Mucosa of rectum (tissue), 2 donors: ENCODE results near the gene STAG1.
A peak's percentile ranks its signal among the peaks of the same experiment; 100 is the strongest.
"Not testable (repeated sequence)": the region's sequence is repeated elsewhere in the genome, so short reads cannot be mapped to it uniquely, and the experiment has no call there.

Source experiments
- H3K27ac ChIP-seq, 2 donors: one replicate each; pipeline ENCODE4 v1.7.0; 2013; ENCODE audit warnings: inconsistent platforms in 2 of 2, low read depth in 2 of 2, low read length in 2 of 2
- H3K27me3 ChIP-seq, 2 donors: one replicate each; pipeline ENCODE4 v1.7.0; 2013; ENCODE audit warnings: low read length in 2 of 2; ENCODE audit not compliant: control insufficient read depth in 2 of 2, insufficient read depth in 2 of 2
- H3K36me3 ChIP-seq, 2 donors: one replicate each; pipeline ENCODE4 v1.7.0; 2013; ENCODE audit warnings: low read length in 2 of 2; ENCODE audit not compliant: control insufficient read depth in 2 of 2, insufficient read depth in 2 of 2
- H3K4me1 ChIP-seq, 2 donors: one replicate each; pipeline ENCODE4 v1.7.0; 2013; ENCODE audit warnings: low read length in 2 of 2, mild to moderate bottlenecking in 1 of 2; ENCODE audit not compliant: control insufficient read depth in 2 of 2, insufficient read depth in 2 of 2
- H3K4me3 ChIP-seq, 2 donors: one replicate each; pipeline ENCODE4 v1.7.0; 2013; ENCODE audit warnings: low read length in 2 of 2
- H3K9ac ChIP-seq, 2 donors: one replicate each; pipeline ENCODE4 v1.7.0; 2013; ENCODE audit warnings: low read length in 2 of 2, low read depth in 1 of 2, mild to moderate bottlenecking in 1 of 2
- H3K9me3 ChIP-seq, 2 donors: one replicate each; pipeline ENCODE4 v1.7.0; 2013; ENCODE audit warnings: low read length in 2 of 2; ENCODE audit not compliant: control insufficient read depth in 2 of 2
- donor health status: healthy.
- donor health status: Normal muscosa, but diverticular disease.

The STAG1 gene

DNA sequence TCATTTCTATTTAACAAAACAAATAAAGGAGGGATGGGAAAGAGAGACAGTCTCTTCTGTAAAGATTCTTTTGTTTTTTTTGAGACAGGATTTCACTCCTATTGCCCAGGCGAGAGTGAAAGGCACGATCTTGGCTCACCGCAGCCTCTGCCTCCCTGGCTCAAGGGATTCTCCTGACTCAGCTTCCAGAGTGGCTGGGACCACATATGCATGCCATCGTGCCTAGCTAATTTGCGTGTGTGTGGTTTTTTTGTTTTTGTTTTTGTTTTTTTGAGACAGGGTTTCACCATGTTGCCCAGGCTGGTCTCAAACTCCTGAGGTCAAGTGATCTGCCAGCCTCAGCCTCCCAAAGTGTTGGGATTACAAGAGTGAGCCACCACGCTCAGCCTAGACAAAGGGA is 23.3 kb downstream of the STAG1 start:
- H3K27ac ChIP-seq, result no peak overlapping the region
- peak overlapping the region in 1 of 2 donors; percentile 26 for H3K4me3 ChIP-seq
- H3K27me3 ChIP-seq, result no peaks in the 10 kb centered on the region
- H3K4me1 ChIP-seq, result peaks cover 14 to 20% of the 10 kb centered on the region in 2 donors
- H3K9me3 ChIP-seq, result no peaks in the 10 kb centered on the region
- H3K36me3 ChIP-seq, result no peaks in the 10 kb centered on the region
- no peak overlapping the region for H3K9ac ChIP-seq

DNA sequence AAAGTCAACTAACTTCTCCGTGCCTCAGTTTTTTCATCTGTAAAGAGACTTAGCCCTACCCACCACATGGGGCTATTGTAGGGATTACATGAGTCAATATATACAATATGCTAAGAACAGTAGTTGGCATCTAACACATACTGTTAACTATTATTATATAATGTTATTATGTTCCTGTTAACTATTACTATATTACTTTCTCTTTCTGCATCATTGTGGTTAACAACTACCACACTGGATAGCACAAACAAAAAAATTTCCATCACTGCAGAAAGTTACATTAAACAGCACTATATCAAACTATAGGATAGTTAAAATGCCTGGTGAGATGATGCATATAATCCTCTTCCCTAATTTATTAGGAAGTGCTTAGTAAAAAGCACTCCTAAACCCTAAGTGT is 23.7 kb downstream of the STAG1 start:
- Histone ChIP-seq H3K27me3 (no peaks in the 10 kb centered on the region), H3K9me3 (no peaks in the 10 kb centered on the region), H3K9ac (no peak overlapping the region), H3K36me3 (no peaks in the 10 kb centered on the region), H3K4me3 (no peak overlapping the region), H3K27ac (no peak overlapping the region), H3K4me1 (peaks cover 14 to 20% of the 10 kb centered on the region in 2 donors)

DNA sequence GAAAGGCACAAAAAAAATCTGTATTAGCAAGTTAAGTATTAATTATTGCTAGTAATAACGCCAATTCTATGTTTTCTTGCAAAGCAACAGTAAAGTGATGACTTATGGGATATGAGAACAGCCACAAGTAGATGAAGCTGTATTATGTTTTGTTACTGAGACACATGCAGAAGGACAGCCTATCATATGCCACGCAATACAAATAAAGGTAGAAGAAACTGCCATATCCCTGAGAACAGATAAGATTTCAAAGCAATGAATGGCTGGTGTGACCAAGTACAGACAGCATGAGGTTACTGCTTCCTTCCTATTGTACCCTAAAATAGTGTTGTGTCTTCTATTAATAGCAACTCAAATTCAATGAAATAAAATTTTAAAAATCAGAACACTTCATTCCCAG is 26.7 kb downstream of the STAG1 start:
- Histone ChIP-seq H3K4me1 (peaks cover 3 to 8% of the 10 kb centered on the region in 2 donors), H3K9me3 (no peaks in the 10 kb centered on the region), H3K27me3 (no peaks in the 10 kb centered on the region), H3K4me3 (no peak overlapping the region), H3K9ac (no peak overlapping the region), H3K36me3 (no peaks in the 10 kb centered on the region), H3K27ac (no peak overlapping the region)

DNA sequence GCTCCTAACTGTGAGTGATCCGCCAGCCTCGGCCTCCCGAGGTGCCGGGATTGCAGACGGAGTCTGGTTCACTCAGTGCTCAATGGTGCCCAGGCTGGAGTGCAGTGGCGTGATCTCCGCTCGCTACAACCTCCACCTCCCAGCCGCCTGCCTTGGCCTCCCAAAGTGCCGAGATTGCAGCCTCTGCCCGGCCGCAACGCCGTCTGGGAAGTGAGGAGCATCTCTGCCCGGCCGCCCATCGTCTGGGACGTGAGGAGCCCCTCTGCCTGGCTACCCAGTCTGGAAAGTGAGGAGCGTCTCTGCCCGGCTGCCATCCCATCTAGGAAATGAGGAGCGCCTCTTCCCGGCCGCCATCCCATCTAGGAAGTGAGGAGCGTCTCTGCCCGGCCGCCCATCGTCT is 29.3 kb downstream of the STAG1 start:
- not testable (repeated sequence) for H3K27ac ChIP-seq, H3K27me3 ChIP-seq, H3K4me1 ChIP-seq, H3K36me3 ChIP-seq, H3K4me3 ChIP-seq, H3K9me3 ChIP-seq, H3K9ac ChIP-seq

DNA sequence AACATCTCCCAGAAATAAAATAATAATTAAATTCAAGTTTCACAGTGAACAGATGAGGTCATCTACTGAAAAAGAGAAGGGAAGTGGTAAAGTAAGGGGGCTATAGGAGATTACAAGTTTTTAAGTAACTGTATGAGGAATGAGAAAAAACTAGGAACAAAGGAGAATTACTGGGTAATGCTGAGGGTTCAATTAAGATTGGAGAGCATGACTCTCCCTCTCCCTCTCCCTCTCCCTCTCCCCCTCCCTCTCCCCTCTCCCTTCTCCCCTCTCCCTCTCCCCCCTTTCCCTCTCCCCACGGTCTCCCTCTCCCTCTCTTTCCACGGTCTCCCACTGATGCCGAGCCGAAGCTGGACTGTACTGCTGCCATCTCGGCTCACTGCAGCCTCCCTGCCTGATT is 29.8 kb downstream of the STAG1 start:
- H3K27me3 ChIP-seq, H3K4me1 ChIP-seq, H3K9ac ChIP-seq, H3K27ac ChIP-seq, H3K9me3 ChIP-seq, H3K36me3 ChIP-seq, H3K4me3 ChIP-seq: not testable (repeated sequence)

DNA sequence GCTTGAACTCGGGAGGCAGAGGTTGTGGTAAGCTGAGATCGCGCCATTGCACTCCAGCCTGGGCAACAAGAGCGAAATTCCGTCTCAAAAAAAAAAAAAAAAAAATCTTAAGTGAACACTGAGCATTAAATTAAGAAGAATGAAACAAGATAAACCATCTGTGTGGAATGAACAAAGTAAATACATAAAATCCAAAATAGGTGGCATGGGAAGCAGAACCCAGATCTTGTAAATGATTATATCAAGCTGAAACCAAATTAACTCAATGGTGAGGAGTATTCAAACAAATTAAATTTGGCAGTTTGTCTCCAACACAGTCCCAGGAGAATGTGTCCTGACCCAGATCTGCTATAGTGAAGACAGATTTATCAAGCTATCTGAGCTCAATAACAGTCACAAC is 32.1 kb downstream of the STAG1 start:
- H3K4me3 ChIP-seq, result no peak overlapping the region
- H3K4me1 ChIP-seq, result no peaks in the 10 kb centered on the region
- no peak overlapping the region for H3K27ac ChIP-seq

DNA sequence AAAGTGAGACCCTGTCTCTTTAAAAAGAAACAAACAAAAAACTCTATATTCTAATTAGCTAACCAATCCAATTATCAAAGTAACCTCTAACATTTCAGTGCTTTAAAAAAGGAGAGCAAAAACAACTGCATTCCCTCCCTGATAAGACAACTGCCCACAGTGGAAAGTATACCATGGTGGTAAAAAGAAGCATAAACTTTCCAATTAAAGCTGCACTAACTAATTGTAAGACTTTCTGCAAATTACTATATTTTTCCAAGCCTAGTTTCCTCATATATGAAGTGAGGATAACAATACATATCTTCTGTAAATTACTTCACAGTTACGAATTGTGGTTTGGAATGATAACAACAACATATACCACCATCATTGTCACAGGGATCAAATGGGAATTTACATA is 35.5 kb downstream of the STAG1 start:
- H3K4me1 ChIP-seq, result no peaks in the 10 kb centered on the region
- no peak overlapping the region for H3K27ac ChIP-seq
- no peaks in the 10 kb centered on the region for H3K9me3 ChIP-seq
- no peak overlapping the region for H3K4me3 ChIP-seq
- no peaks in the 10 kb centered on the region for H3K36me3 ChIP-seq
- no peak overlapping the region for H3K9ac ChIP-seq
- no peaks in the 10 kb centered on the region for H3K27me3 ChIP-seq

More for the DNA sequence above, 32.1 kb downstream of the STAG1 start:
- Histone ChIP-seq H3K9me3 (no peaks in the 10 kb centered on the region), H3K36me3 (no peaks in the 10 kb centered on the region), H3K27me3 (no peaks in the 10 kb centered on the region), H3K9ac (no peak overlapping the region)

DNA sequence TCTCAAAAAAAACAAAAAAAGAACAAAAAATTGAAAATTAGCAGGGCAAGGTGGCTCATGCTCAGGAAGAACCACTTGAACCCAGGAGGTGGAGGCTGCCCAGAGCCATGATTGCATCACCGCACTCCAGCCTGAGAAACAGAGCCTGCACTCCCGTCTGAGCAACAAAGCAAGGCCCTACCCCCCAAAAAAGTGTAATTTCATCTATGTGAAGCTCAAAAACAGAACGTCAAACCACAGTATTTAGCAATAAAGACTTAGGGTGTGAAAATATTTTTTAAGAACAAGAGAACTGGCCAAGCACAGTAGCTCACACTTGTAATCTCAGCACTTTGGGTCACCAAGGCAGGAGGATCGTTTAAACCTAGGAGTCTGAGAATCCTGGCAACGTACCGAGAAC is 38.2 kb downstream of the STAG1 start:
- Histone ChIP-seq H3K9ac (no peak overlapping the region), H3K27me3 (no peaks in the 10 kb centered on the region), H3K9me3 (no peaks in the 10 kb centered on the region), H3K4me3 (no peak overlapping the region), H3K27ac (no peak overlapping the region), H3K36me3 (no peaks in the 10 kb centered on the region), H3K4me1 (no peaks in the 10 kb centered on the region)

DNA sequence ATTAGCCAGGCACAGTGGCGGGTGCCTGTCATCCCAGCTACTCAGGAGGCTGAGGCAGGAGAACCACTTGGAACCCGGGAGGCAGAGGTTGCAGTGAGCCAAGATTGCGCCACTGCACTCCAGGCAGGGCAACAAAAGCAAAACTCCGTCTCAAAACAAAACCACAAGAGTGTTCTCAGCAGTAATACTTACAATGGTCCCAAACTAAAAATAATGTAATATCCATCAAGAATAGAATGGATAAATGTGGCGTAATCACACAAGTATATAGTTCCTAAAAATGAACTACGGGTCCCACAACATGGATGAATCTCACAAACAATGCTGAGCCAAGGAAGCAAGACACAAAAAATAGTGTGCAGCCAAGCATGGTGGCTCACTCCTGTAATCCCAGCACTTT is 39.2 kb downstream of the STAG1 start:
- H3K36me3 ChIP-seq, result no peaks in the 10 kb centered on the region
- H3K9me3 ChIP-seq, result no peaks in the 10 kb centered on the region
- H3K27me3 ChIP-seq, result no peaks in the 10 kb centered on the region
- no peak overlapping the region for H3K9ac ChIP-seq
- H3K27ac ChIP-seq, result no peak overlapping the region
- no peak overlapping the region for H3K4me3 ChIP-seq
- no peaks in the 10 kb centered on the region for H3K4me1 ChIP-seq

DNA sequence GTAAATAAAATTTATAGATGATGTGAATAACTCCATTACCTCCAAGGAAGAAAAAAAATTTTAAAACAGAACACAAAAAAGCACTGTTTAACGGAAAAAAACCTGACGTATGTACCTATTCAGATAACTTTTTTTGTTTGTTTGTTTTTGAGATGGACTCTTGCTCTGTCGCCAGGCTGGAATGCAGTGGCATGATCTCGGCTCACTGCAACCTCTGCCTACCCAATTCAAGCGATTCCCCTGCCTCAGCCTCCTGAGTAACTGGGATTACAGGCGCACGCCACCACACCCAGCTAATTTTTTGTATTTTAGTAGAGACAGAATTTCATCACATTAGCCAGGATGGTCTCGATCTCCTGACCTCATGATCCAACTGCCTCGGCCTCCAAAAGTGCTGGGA is 40.3 kb downstream of the STAG1 start:
- not testable (repeated sequence) for H3K27me3 ChIP-seq, H3K4me3 ChIP-seq, H3K36me3 ChIP-seq, H3K9me3 ChIP-seq, H3K9ac ChIP-seq, H3K4me1 ChIP-seq, H3K27ac ChIP-seq

DNA sequence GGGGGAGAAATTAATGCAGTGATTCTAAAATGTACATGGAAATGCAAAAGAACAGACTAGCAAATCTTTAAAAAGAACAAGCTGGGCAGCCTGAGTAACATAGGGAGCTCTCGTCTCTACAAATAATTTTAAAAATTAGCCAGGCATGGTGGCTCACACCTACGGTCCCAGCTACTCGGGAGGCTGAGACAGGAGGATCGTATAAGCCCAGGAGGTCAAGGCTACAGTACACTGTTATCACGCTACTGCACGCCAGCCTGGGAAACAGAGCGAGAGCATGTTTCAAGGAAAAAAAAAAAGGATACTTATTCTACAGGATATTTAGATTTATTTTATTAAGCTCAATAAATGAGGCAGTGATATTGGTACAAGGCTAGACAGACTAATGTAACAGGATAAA is 40.9 kb downstream of the STAG1 start:
- Histone ChIP-seq H3K4me3 (no peak overlapping the region), H3K27me3 (no peaks in the 10 kb centered on the region), H3K9ac (no peak overlapping the region), H3K27ac (no peak overlapping the region), H3K36me3 (no peaks in the 10 kb centered on the region), H3K9me3 (no peaks in the 10 kb centered on the region), H3K4me1 (no peaks in the 10 kb centered on the region)
